HEK293 (cell line): ENCODE data around the gene C1orf35.

Experiments
- KLF8 ChIP-seq: fragments of 450-650 bp; formaldehyde crosslinking; IDR thresholded peaks from 2 replicates; pipeline ENCODE4 v1.5.1; 2016; ENCODE audit warnings: missing biosample characterization, missing genetic modification characterization
- ZNF2 ChIP-seq: fragments of 450-650 bp; formaldehyde crosslinking; IDR thresholded peaks from 2 replicates; pipeline ENCODE4 v1.5.1; 2016; ENCODE audit warnings: missing biosample characterization, missing genetic modification characterization
- ZNF274 ChIP-seq, 2 experiments: fragments of 200-500 bp in 1 of 2; fragments of 450-650 bp in 1 of 2; sonication (Bioruptor generic) in 1 of 2; formaldehyde crosslinking in 1 of 2; IDR thresholded peaks; 2 replicates each; pipeline versions ENCODE4 v1.5.1 to v1.6.1; 2014 to 2016; ENCODE audit warnings: borderline replicate concordance in 1 of 2, inconsistent platforms in 1 of 2, low read length in 1 of 2, missing biosample characterization in 1 of 2, missing genetic modification characterization in 1 of 2
- ZNF404 ChIP-seq: fragments of 450-650 bp; formaldehyde crosslinking; IDR thresholded peaks from 2 replicates; pipeline ENCODE4 v1.5.1; 2017; ENCODE audit warnings: missing biosample characterization, missing genetic modification characterization
- TF ChIP-seq, protein P1 (sequence below): fragments of 450-650 bp; formaldehyde crosslinking; IDR thresholded peaks from 2 replicates; pipeline ENCODE4 v1.5.1; 2016; ENCODE audit warnings: missing biosample characterization, missing genetic modification characterization

- TF ChIP-seq, protein P1, sequence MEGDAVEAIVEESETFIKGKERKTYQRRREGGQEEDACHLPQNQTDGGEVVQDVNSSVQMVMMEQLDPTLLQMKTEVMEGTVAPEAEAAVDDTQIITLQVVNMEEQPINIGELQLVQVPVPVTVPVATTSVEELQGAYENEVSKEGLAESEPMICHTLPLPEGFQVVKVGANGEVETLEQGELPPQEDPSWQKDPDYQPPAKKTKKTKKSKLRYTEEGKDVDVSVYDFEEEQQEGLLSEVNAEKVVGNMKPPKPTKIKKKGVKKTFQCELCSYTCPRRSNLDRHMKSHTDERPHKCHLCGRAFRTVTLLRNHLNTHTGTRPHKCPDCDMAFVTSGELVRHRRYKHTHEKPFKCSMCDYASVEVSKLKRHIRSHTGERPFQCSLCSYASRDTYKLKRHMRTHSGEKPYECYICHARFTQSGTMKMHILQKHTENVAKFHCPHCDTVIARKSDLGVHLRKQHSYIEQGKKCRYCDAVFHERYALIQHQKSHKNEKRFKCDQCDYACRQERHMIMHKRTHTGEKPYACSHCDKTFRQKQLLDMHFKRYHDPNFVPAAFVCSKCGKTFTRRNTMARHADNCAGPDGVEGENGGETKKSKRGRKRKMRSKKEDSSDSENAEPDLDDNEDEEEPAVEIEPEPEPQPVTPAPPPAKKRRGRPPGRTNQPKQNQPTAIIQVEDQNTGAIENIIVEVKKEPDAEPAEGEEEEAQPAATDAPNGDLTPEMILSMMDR, result no peak
- TF ChIP-seq KLF8 (tag by site-specific recombination) (no peak), ZNF404 (tag by site-specific recombination) (no peak), ZNF2 (tag by site-specific recombination) (no peak), ZNF274 (IDR thresholded peaks at IDR 0.05; ENCODE audit: low read length) (no peak), ZNF274 (tag by site-specific recombination; IDR thresholded peaks at IDR 0.05; ENCODE audit: borderline replicate concordance) (no peak)
Observed at GRCh38 chr1:228068359-228068758, 34.8 kb downstream of the C1orf35 start.
